ENCODE measurements around the gene TIGAR. TPM values are rescaled to one million over a fixed set of nuclear protein-coding genes. Genes with fewer than 3 reads are reported as not detected.

TIGAR gene
- total RNA-seq, 1 experiment from 2014 or later, result 42.7 TPM

- Mint-ChIP-seq H3K36me3 (ENCODE audit: insufficient read depth, unreplicated experiment) (peaks cover 50% of the 10 kb centered on the region), H3K9me3 (ENCODE audit: unreplicated experiment) (no peaks in the 10 kb centered on the region), H3K4me3 (ENCODE audit: unreplicated experiment) (no peak overlapping the region), H3K27me3 (ENCODE audit: insufficient read depth, unreplicated experiment) (no peaks in the 10 kb centered on the region), H3K27ac (ENCODE audit: unreplicated experiment) (no peak overlapping the region), H3K4me1 (ENCODE audit: low read depth, unreplicated experiment) (peaks cover 13% of the 10 kb centered on the region)
- CTCF ChIA-PET, result no interaction called here
- H3K4me1 ChIP-seq, result peaks cover 5% of the 10 kb centered on the region; the same call in 1 of the 2 replicates
- H3K36me3 ChIP-seq (ENCODE audit: control insufficient read depth, insufficient read depth, low read length), result no peaks in the 10 kb centered on the region
- no peaks in the 10 kb centered on the region for H3K9me3 ChIP-seq
- BruUV-seq (replicated peaks), result no TSS peak
- intact Hi-C loops (cut with micrococcal nuclease; ENCODE audit: unreplicated experiment), result no loop called here
- POLR2A ChIA-PET, result no interaction called here
- no peak for TF ChIP-seq CTCF (IDR thresholded peaks at IDR 0.05; ENCODE audit: insufficient read depth in 1 of 2, low read depth in 1 of 2, low read length in 1 of 2, severe bottlenecking in 1 of 2, unreplicated experiment in 1 of 2)
- no peak for DNase-seq
- no peaks in the 10 kb centered on the region for H3K27me3 ChIP-seq (replicated peaks; ENCODE audit: control insufficient read depth, insufficient read depth, low read length)
- H3K4me3 ChIP-seq (ENCODE audit: low read depth, low read length), result no peak overlapping the region
Measured at GRCh38 chr12:4327293-4327692, 6.3 kb downstream of the TIGAR start.

- Mint-ChIP-seq H3K4me1 (ENCODE audit: low read depth, unreplicated experiment) (peaks cover 13% of the 10 kb centered on the region), H3K4me3 (ENCODE audit: unreplicated experiment) (no peak overlapping the region), H3K27me3 (ENCODE audit: insufficient read depth, unreplicated experiment) (no peaks in the 10 kb centered on the region), H3K36me3 (ENCODE audit: insufficient read depth, unreplicated experiment) (peaks cover 48% of the 10 kb centered on the region), H3K27ac (ENCODE audit: unreplicated experiment) (no peak overlapping the region), H3K9me3 (ENCODE audit: unreplicated experiment) (peaks cover 10% of the 10 kb centered on the region)
- BruUV-seq (replicated peaks), result no TSS peak
- POLR2A ChIA-PET, result no interaction called here
- CTCF ChIA-PET, result no interaction called here
- no peak overlapping the region for H3K4me3 ChIP-seq (ENCODE audit: low read depth, low read length)
- no peak for DNase-seq
- H3K9me3 ChIP-seq, result no peaks in the 10 kb centered on the region
- H3K36me3 ChIP-seq (ENCODE audit: control insufficient read depth, insufficient read depth, low read length), result no peaks in the 10 kb centered on the region
- H3K4me1 ChIP-seq, result no peaks in the 10 kb centered on the region
- TF ChIP-seq CTCF (IDR thresholded peaks at IDR 0.05; ENCODE audit: insufficient read depth in 1 of 2, low read depth in 1 of 2, low read length in 1 of 2, severe bottlenecking in 1 of 2, unreplicated experiment in 1 of 2), result no peak
- no peaks in the 10 kb centered on the region for H3K27me3 ChIP-seq (replicated peaks; ENCODE audit: control insufficient read depth, insufficient read depth, low read length)
- intact Hi-C loops (cut with micrococcal nuclease; ENCODE audit: unreplicated experiment), result no loop called here
Measured at GRCh38 chr12:4330203-4330602, 9.2 kb downstream of the TIGAR start.

- H3K36me3 Mint-ChIP-seq (ENCODE audit: insufficient read depth, unreplicated experiment), result peaks cover 51% of the 10 kb centered on the region
- H3K4me1 ChIP-seq, result no peaks in the 10 kb centered on the region
- no peak for DNase-seq
- H3K9me3 Mint-ChIP-seq (ENCODE audit: unreplicated experiment), result peaks cover 10% of the 10 kb centered on the region
- H3K4me3 Mint-ChIP-seq (ENCODE audit: unreplicated experiment), result no peak overlapping the region
- no peak overlapping the region for H3K27ac Mint-ChIP-seq (ENCODE audit: unreplicated experiment)
- BruUV-seq (replicated peaks), result no TSS peak
- no peak overlapping the region for H3K4me3 ChIP-seq (ENCODE audit: low read depth, low read length)
- no peaks in the 10 kb centered on the region for H3K27me3 ChIP-seq (replicated peaks; ENCODE audit: control insufficient read depth, insufficient read depth, low read length)
- TF ChIP-seq CTCF (IDR thresholded peaks at IDR 0.05; ENCODE audit: insufficient read depth in 1 of 2, low read depth in 1 of 2, low read length in 1 of 2, severe bottlenecking in 1 of 2, unreplicated experiment in 1 of 2), result no peak
- intact Hi-C loops (cut with micrococcal nuclease; ENCODE audit: unreplicated experiment), result no loop called here
- ChIA-PET CTCF (no interaction called here), POLR2A (no interaction called here)
- no peaks in the 10 kb centered on the region for H3K27me3 Mint-ChIP-seq (ENCODE audit: insufficient read depth, unreplicated experiment)
- no peaks in the 10 kb centered on the region for H3K9me3 ChIP-seq
- H3K36me3 ChIP-seq (ENCODE audit: control insufficient read depth, insufficient read depth, low read length), result no peaks in the 10 kb centered on the region
- peaks cover 13% of the 10 kb centered on the region for H3K4me1 Mint-ChIP-seq (ENCODE audit: low read depth, unreplicated experiment)
Measured at GRCh38 chr12:4331221-4331620, 10.2 kb downstream of the TIGAR start.

Data from Caco-2 (cell line).